ENCODE results near the gene RAP1GDS1. TPM values are rescaled to one million over a fixed set of nuclear protein-coding genes. Genes with fewer than 3 reads are reported as not detected.
"Not testable (repeated sequence)": the region's sequence is repeated elsewhere in the genome, so short reads cannot be mapped to it uniquely, and the experiment has no call there.

The RAP1GDS1 gene
- total RNA-seq, 2 experiments from 2014 or later = 58.2 to 64.5 TPM

- Mint-ChIP-seq H3K27me3 (peaks cover 3% of the 10 kb centered on the region), H3K4me3 (no peak overlapping the region), H3K4me1 (peaks cover 35% of the 10 kb centered on the region), H3K36me3 (peaks cover 33% of the 10 kb centered on the region), H3K9me3 (peaks cover 3% of the 10 kb centered on the region), H3K27ac (no peak overlapping the region)
- ATAC-seq (ENCODE audit: low read depth) (no peak), DNase-seq (no peak)
- POLR2A ChIA-PET = no interaction called here
These were observed 207.5 kb downstream of the RAP1GDS1 start for GRCh38 chr4:98468709-98469108.

GRCh38 chr4:98469771-98470170, 208.6 kb downstream of the RAP1GDS1 start:
- POLR2A ChIA-PET = no interaction called here
- DNase-seq (no peak), ATAC-seq (ENCODE audit: low read depth) (no peak)
- H3K36me3 Mint-ChIP-seq = peaks cover 42% of the 10 kb centered on the region
- peaks cover 35% of the 10 kb centered on the region for H3K4me1 Mint-ChIP-seq
- no peak overlapping the region for H3K27ac Mint-ChIP-seq
- H3K4me3 Mint-ChIP-seq = no peak overlapping the region
- H3K27me3 Mint-ChIP-seq = peaks cover 3% of the 10 kb centered on the region
- H3K9me3 Mint-ChIP-seq = peaks cover 3% of the 10 kb centered on the region

GRCh38 chr4:98470366-98470765, 209.2 kb downstream of the RAP1GDS1 start:
- Mint-ChIP-seq H3K4me3 (no peak overlapping the region), H3K27ac (no peak overlapping the region), H3K27me3 (peaks cover 3% of the 10 kb centered on the region), H3K36me3 (peaks cover 48% of the 10 kb centered on the region), H3K9me3 (peaks cover 3% of the 10 kb centered on the region), H3K4me1 (peaks cover 35% of the 10 kb centered on the region)
- DNase-seq = no peak
- ATAC-seq (ENCODE audit: low read depth) = no peak
- POLR2A ChIA-PET = no interaction called here

- DNase-seq (no peak), ATAC-seq (ENCODE audit: low read depth) (no peak)
- Mint-ChIP-seq H3K27me3 (peaks cover 3% of the 10 kb centered on the region), H3K36me3 (peaks cover 50% of the 10 kb centered on the region), H3K27ac (peak overlapping the region; percentile 26), H3K4me1 (peaks cover 35% of the 10 kb centered on the region), H3K4me3 (peak overlapping the region; percentile 46), H3K9me3 (peaks cover 3% of the 10 kb centered on the region)
- POLR2A ChIA-PET = interaction anchor here (1.0 kb wide), 1 partner anchor 188 kb away, joined by 6 read pairs; the partner anchor contains the start of gene TSPAN5
These were observed 209.6 kb downstream of the RAP1GDS1 start for GRCh38 chr4:98470831-98471230.

- Mint-ChIP-seq H3K27ac (no peak overlapping the region), H3K9me3 (peaks cover 3% of the 10 kb centered on the region), H3K4me3 (no peak overlapping the region), H3K27me3 (peaks cover 3% of the 10 kb centered on the region), H3K36me3 (peaks cover 60% of the 10 kb centered on the region), H3K4me1 (peaks cover 23% of the 10 kb centered on the region)
- ATAC-seq (ENCODE audit: low read depth) (no peak), DNase-seq (no peak)
- POLR2A ChIA-PET = no interaction called here
These were observed 211.9 kb downstream of the RAP1GDS1 start for GRCh38 chr4:98473046-98473445.

GRCh38 chr4:98474408-98474844, 213.2 kb downstream of the RAP1GDS1 start:
- DNase-seq = no peak
- POLR2A ChIA-PET = no interaction called here
- Mint-ChIP-seq H3K27ac (no peak overlapping the region), H3K36me3 (peaks cover 71% of the 10 kb centered on the region), H3K4me1 (peaks cover 24% of the 10 kb centered on the region), H3K27me3 (peaks cover 3% of the 10 kb centered on the region), H3K9me3 (peaks cover 3% of the 10 kb centered on the region), H3K4me3 (no peak overlapping the region)
- ATAC-seq (ENCODE audit: low read depth) = no peak

GRCh38 chr4:98476891-98477290, 215.7 kb downstream of the RAP1GDS1 start:
- H3K27me3 Mint-ChIP-seq = no peaks in the 10 kb centered on the region
- no peak overlapping the region for H3K4me3 Mint-ChIP-seq
- peaks cover 59% of the 10 kb centered on the region for H3K36me3 Mint-ChIP-seq
- no peak overlapping the region for H3K27ac Mint-ChIP-seq
- peaks cover under 1% of the 10 kb centered on the region for H3K9me3 Mint-ChIP-seq
- ATAC-seq (ENCODE audit: low read depth) (no peak), DNase-seq (no peak)
- peaks cover 13% of the 10 kb centered on the region for H3K4me1 Mint-ChIP-seq
- POLR2A ChIA-PET = interaction anchor here (1.5 kb wide), 1 partner anchor 518 kb away, joined by 3 read pairs; the partner anchor contains the start of gene METAP1

- not testable (repeated sequence) for ATAC-seq (ENCODE audit: low read depth); H3K9me3 Mint-ChIP-seq; DNase-seq; H3K27ac Mint-ChIP-seq; H3K4me3 Mint-ChIP-seq; H3K27me3 Mint-ChIP-seq
- POLR2A ChIA-PET = interaction anchor here (0.8 kb wide), 1 partner anchor 12 kb away, joined by 3 read pairs; no protein-coding TSS in a partner anchor
- peaks cover 24% of the 10 kb centered on the region for H3K4me1 Mint-ChIP-seq
- H3K36me3 Mint-ChIP-seq = peaks cover 49% of the 10 kb centered on the region
These were observed 218.4 kb downstream of the RAP1GDS1 start for GRCh38 chr4:98479590-98479989.

- Mint-ChIP-seq H3K4me3 (no peak overlapping the region), H3K27ac (no peak overlapping the region), H3K27me3 (no peaks in the 10 kb centered on the region), H3K36me3 (peaks cover 44% of the 10 kb centered on the region), H3K9me3 (no peaks in the 10 kb centered on the region), H3K4me1 (peaks cover 26% of the 10 kb centered on the region)
- DNase-seq (no peak), ATAC-seq (ENCODE audit: low read depth) (no peak)
- POLR2A ChIA-PET = interaction anchor here (0.8 kb wide), 1 partner anchor 13 kb away, joined by 3 read pairs; no protein-coding TSS in a partner anchor
These were observed 219.4 kb downstream of the RAP1GDS1 start for GRCh38 chr4:98480535-98480934.

- Mint-ChIP-seq H3K4me3 (no peak overlapping the region), H3K27me3 (no peaks in the 10 kb centered on the region), H3K4me1 (peaks cover 29% of the 10 kb centered on the region), H3K9me3 (no peaks in the 10 kb centered on the region), H3K27ac (no peak overlapping the region), H3K36me3 (peaks cover 41% of the 10 kb centered on the region)
- ATAC-seq (ENCODE audit: low read depth) = no peak
- DNase-seq = no peak
- POLR2A ChIA-PET = no interaction called here
These were observed 220.0 kb downstream of the RAP1GDS1 start for GRCh38 chr4:98481167-98481566.

- POLR2A ChIA-PET = no interaction called here
These were observed 221.3 kb downstream of the RAP1GDS1 start for GRCh38 chr4:98482503-98482846.

GRCh38 chr4:98482847-98483806, 221.9 kb downstream of the RAP1GDS1 start:
- Mint-ChIP-seq H3K36me3 (peaks cover 39% of the 10 kb centered on the region), H3K9me3 (no peaks in the 10 kb centered on the region), H3K4me1 (peaks cover 34% of the 10 kb centered on the region), H3K27ac (peak overlapping the region; percentile 72), H3K4me3 (peak overlapping the region; percentile 19), H3K27me3 (no peaks in the 10 kb centered on the region)
- DNase-seq (no peak), ATAC-seq (ENCODE audit: low read depth) (no peak)
- POLR2A ChIA-PET = no interaction called here

More at GRCh38 chr4:98482503-98482846, 221.3 kb downstream of the RAP1GDS1 start:
- no peak for DNase-seq
- no peaks in the 10 kb centered on the region for H3K9me3 Mint-ChIP-seq
- H3K27me3 Mint-ChIP-seq = no peaks in the 10 kb centered on the region
- no peak overlapping the region for H3K4me3 Mint-ChIP-seq
- H3K36me3 Mint-ChIP-seq = peaks cover 41% of the 10 kb centered on the region
- no peak for ATAC-seq (ENCODE audit: low read depth)
- H3K27ac Mint-ChIP-seq = no peak overlapping the region
- H3K4me1 Mint-ChIP-seq = peaks cover 35% of the 10 kb centered on the region

GRCh38 chr4:98484031-98484430, 222.8 kb downstream of the RAP1GDS1 start:
- H3K27ac Mint-ChIP-seq = no peak overlapping the region
- peaks cover 33% of the 10 kb centered on the region for H3K36me3 Mint-ChIP-seq
- ATAC-seq (ENCODE audit: low read depth) (no peak), DNase-seq (no peak)
- H3K9me3 Mint-ChIP-seq = no peaks in the 10 kb centered on the region
- no peaks in the 10 kb centered on the region for H3K27me3 Mint-ChIP-seq
- no peak overlapping the region for H3K4me3 Mint-ChIP-seq
- H3K4me1 Mint-ChIP-seq = peaks cover 36% of the 10 kb centered on the region
- POLR2A ChIA-PET = no interaction called here

GRCh38 chr4:98485816-98486345, 224.7 kb downstream of the RAP1GDS1 start:
- Mint-ChIP-seq H3K4me1 (peaks cover 29% of the 10 kb centered on the region), H3K9me3 (no peaks in the 10 kb centered on the region), H3K36me3 (peaks cover 31% of the 10 kb centered on the region), H3K4me3 (peak overlapping the region; percentile 2), H3K27ac (no peak overlapping the region), H3K27me3 (no peaks in the 10 kb centered on the region)
- ATAC-seq (ENCODE audit: low read depth) (no peak), DNase-seq (no peak)
- POLR2A ChIA-PET = no interaction called here
